ENCODE data around the gene BAG2. TPM values are rescaled to one million over a fixed set of nuclear protein-coding genes. Genes with fewer than 3 reads are reported as not detected.

Gene BAG2
- total and polyA plus RNA-seq, 8 donors: 6.0 to 11.3 (median 8.4) TPM

GRCh38 chr6:57207141-57207540 lies 35.0 kb downstream of the BAG2 start:
- Histone ChIP-seq H3K36me3 (no peaks in the 10 kb centered on the region), H3K27me3 (no peaks in the 10 kb centered on the region), H3K27ac (no peak overlapping the region), H3K9me3 (no peaks in the 10 kb centered on the region), H3K4me1 (no peaks in the 10 kb centered on the region), H3K4me3 (no peak overlapping the region)
- TF ChIP-seq CTCF (IDR thresholded peaks at IDR 0.05): no peak
- DNase-seq: no peak
- peak; percentile 76 for ATAC-seq
- intact Hi-C loops (cut with DNase I): no loop called here

GRCh38 chr6:57207872-57208271 lies 35.7 kb downstream of the BAG2 start:
- ATAC-seq (no peak), DNase-seq (peak in 1 of 4 donors; percentile 19)
- no peak overlapping the region for H3K27ac ChIP-seq
- H3K27me3 ChIP-seq: no peaks in the 10 kb centered on the region
- H3K4me1 ChIP-seq: no peaks in the 10 kb centered on the region
- H3K36me3 ChIP-seq: no peaks in the 10 kb centered on the region
- no peaks in the 10 kb centered on the region for H3K9me3 ChIP-seq
- no peak for TF ChIP-seq CTCF (IDR thresholded peaks at IDR 0.05)
- no peak overlapping the region for H3K4me3 ChIP-seq
- intact Hi-C loops (cut with DNase I): no loop called here

GRCh38 chr6:57209030-57209429 lies 36.9 kb downstream of the BAG2 start:
- no peak for ATAC-seq
- intact Hi-C loops (cut with DNase I): no loop called here
- TF ChIP-seq CTCF (IDR thresholded peaks at IDR 0.05): no peak

GRCh38 chr6:57210060-57210459 lies 37.9 kb downstream of the BAG2 start:
- TF ChIP-seq CTCF (IDR thresholded peaks at IDR 0.05): no peak
- no peak for DNase-seq
- intact Hi-C loops (cut with DNase I): no loop called here

More at GRCh38 chr6:57209030-57209429, 36.9 kb downstream of the BAG2 start:
- no peaks in the 10 kb centered on the region for H3K36me3 ChIP-seq
- no peak overlapping the region for H3K27ac ChIP-seq
- no peak overlapping the region for H3K4me3 ChIP-seq
- no peaks in the 10 kb centered on the region for H3K27me3 ChIP-seq
- DNase-seq: no peak
- no peaks in the 10 kb centered on the region for H3K9me3 ChIP-seq
- no peaks in the 10 kb centered on the region for H3K4me1 ChIP-seq

GRCh38 chr6:57215260-57215659 lies 43.1 kb downstream of the BAG2 start:
- no peak for TF ChIP-seq CTCF (IDR thresholded peaks at IDR 0.05)
- Histone ChIP-seq H3K27me3 (no peaks in the 10 kb centered on the region), H3K9me3 (no peaks in the 10 kb centered on the region), H3K27ac (no peak overlapping the region), H3K4me1 (no peaks in the 10 kb centered on the region), H3K36me3 (no peaks in the 10 kb centered on the region), H3K4me3 (no peak overlapping the region)
- ATAC-seq: no peak
- intact Hi-C loops (cut with DNase I): no loop called here
- DNase-seq: no peak

More at GRCh38 chr6:57210060-57210459, 37.9 kb downstream of the BAG2 start:
- H3K4me3 ChIP-seq: no peak overlapping the region
- H3K9me3 ChIP-seq: no peaks in the 10 kb centered on the region
- no peaks in the 10 kb centered on the region for H3K4me1 ChIP-seq
- ATAC-seq: no peak
- H3K27ac ChIP-seq: no peak overlapping the region
- H3K27me3 ChIP-seq: no peaks in the 10 kb centered on the region
- no peaks in the 10 kb centered on the region for H3K36me3 ChIP-seq

Data from left lung (tissue), 10 donors.